HuH-7 (cell line): ENCODE data around the gene ECEL1.

ENCODE experiments used
- DNase-seq: peaks from one replicate; pipeline ENCODE4 v3.0.0; 2011; ENCODE audit warnings: low spot score

ECEL1 gene

DNA sequence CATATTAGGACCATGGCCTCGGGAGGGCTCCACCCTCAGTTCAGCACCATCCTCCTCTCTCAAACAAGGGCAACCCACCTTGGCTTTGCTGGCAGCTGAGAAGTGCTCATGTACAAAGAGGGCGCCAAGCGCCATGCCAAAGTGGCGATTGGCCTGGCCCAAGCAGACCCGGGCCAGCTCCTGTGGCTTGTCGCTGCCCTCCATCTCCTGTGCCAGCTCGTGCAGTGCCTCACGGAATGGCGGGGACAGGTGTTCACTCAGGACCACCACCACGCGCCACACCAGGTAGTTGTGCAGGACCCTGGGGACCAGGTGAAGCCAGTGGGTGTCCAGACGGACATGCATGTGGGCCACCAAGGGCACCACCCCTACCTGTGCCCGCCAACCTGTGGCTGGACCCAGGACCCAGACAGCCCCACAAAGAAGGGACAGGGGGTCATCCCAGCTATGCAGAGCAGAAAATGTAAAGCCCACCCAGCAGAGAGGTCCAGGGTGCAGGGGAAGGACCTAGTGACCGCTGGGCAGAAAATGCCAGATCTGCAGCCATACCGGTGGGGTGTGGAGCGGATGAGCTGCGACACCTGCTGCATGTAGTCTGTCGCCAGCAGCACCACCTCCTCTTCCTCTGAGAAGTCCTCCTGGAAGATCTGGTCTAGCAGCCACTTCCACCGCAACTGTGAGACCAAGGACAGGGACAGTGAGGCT is 3.6 kb downstream of the ECEL1 start:
- no peak for DNase-seq

DNA sequence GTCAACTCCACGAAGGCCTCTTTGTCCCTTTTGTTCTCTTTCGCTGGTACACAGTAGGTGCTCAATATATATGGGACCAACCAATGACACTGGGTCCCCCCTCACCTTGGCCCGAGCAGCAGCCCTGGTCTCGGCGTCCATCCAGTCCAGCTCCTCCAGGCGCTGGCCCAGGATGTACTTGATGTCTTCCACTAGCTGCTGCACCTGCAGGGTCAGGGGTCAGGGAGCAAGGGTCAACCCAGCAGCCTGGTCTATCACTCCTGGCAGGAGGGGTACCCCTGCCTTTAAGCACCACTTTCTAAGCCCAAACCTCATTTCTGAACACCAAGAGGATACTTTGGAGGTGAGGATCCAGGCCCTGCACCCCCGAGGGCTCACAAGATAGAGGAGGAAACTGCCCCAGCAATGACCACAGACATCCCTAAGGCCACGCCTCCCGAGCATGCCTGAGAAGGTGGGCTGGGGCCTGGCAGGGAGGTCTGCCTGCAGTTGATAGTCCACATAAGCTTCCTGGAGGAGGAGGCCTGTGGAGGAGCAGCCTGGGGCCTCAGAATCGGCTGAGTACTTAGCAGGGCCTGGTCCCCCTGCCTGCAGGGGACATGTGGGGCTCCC is 4.2 kb downstream of the ECEL1 start:
- DNase-seq, result no peak

DNA sequence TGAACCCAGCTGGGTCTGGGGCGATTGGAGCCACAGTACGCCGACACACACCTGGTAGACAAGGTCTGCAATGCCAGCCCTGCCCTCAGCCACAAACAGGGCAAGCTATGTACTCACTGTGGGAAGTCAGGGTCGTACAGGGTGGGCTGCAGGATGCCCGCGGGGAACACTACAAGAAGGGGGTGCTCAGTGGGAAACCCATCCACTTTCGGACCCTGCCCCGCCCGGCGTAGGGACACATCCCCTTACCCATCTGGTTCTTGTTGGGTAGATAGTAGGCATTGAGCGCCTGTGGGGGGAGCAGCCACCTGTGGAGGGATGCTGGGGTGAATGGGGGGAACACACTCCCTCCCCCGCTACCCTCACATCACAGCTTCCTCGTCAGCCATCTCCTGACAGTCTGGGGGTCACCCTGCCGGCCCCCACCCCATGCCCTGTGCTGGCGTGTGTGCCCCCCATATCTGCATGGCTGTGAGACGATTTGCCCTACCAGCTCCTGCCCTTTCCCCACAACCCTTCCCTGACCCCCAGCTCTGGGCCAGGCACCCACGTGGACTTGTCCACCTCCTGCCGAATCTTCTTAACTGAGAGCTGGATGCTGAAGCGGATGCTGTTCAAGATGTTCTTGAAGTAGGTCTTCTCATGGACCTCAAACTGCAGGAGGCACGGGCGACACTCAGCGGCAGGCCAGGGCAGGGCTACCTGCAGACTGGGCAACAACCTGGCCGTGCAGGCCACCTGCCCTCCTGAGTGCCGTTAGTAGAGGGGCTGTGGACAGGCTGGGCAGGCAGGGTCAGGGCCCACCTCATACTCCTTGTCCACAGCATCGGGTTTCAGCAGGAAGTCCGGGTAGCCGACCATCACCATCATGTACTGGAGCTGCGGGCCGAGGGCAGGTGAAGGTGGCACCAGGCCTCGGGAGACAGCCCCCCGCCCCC is 5.1 kb downstream of the ECEL1 start:
- no peak for DNase-seq

DNA sequence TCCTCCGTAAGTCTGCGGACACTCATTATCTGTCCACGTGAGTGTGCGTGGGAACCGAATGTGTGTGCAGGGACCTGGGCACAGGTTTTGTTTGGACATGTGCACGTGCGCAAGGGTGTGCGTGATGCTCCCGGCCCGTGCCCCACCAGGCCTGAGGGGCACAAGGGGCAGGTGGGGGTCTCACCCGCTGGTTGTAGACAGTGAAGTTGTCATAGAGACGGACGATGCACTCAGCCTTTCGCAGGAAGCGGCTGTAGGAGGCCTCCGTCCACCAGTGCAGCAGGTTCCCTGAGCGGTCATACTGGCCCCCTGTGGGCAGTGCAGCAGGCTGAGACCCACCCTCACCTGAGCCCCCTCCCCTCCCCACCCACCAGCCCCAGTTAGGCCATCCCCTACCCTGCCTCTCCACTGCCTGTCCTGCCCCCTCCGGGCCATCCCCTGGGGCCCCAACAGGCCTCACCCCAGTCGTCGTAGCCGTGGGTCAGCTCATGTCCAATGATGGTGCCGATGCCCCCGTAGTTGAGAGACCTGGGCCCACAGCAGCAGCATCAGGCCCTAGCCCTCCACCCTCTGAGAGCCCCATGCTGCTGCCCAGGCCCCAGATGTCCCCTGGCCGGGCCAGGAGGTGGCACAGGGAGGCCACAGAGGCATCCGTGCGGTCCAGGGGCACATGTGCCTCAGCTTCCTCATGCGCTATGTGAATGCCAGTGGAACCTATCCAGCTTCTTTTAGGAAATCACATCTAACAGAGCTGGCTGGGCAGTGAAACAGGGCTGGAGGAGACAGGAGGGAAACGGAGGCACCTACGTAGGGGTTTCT is 6.1 kb downstream of the ECEL1 start:
- DNase-seq, result no peak

DNA sequence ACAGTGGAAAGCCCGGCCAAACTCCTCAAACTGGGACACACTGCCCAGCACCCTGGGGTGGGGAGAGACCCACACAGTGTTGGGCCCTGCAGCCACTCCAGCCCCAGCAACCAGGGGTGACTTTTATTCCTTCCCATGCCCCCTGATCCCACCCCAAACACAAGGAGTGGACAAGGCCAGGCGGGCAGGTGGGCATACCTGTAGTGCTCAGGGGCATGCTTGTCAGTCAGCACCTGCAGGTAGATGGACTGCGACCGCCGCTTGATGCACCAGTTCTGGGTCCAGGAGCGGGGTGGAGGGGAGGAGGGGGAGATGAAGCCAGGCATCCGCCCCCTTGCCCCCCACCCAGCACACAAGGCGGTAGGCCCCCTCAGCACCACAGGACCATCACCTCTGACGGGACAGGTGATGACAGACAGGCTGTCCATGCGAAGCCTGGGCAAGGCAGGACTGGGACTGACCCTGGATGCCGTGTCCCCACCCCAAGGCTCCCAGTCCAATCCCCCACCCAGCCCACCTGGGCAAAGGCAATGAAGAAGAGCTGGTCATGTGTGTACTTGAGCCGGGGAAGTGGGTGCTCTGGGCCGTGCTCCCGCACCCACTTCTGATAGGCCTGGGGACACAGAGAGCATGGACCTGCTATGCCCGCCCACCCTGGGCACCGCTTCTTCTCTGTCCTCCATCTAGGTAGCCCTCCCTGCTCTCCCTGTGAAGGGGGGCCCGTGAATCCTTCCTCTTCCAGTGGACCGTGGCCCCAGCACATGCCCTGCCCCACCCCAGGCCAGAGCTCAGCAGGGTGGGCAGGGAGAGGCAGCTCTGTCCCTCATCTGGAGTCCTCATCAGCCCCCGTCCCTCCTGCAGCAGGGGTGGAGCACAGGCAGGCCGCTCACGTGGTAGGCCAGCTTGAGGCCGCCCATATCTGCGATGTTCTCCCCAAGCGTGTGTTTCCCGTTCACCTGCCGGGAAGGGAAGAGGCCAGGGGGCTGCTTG is 7.1 kb downstream of the ECEL1 start:
- DNase-seq, result no peak

DNA sequence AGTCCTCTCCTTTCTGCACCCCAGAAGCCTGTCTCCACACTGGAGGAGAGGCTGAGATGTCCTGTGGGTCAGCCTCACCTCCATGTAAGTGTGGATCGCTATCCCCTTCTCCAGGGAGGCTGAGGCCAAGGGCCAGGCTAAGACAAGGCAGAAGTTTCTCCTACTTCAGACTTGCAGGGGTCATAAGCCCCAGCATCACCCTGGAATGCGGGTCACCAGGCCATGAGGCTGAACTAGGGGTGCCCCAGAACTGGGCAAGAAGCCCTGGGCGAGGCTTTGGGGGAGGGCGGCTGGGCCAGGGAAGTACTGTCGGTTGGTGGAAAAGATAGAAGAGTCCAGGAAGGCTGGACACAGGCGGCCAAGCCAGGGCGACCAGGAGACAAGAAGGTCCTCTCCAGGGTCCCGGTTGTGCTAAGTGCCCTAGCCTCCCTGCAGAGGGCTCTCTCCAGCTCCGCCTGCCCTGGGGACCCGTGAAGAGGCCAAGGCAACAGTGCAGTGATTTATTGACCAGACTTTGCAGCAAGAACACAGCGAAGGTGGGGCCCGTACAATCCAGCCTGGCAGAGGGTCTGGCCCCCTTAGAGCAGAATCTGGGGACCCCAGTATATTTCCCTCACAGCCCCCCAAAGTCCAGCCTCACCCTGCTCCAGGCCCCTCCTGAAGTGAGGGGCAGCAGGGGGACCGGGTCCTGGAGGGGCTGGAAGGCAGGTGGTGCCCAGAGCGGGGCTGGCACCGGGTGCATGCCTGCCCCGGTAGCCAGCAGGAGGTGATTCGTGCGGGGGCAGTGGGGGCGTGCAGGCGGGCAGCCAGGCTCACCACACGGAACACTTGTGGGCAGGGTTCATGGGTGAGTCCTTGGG is 8.1 kb downstream of the ECEL1 start:
- DNase-seq, result peak; percentile 66

DNA sequence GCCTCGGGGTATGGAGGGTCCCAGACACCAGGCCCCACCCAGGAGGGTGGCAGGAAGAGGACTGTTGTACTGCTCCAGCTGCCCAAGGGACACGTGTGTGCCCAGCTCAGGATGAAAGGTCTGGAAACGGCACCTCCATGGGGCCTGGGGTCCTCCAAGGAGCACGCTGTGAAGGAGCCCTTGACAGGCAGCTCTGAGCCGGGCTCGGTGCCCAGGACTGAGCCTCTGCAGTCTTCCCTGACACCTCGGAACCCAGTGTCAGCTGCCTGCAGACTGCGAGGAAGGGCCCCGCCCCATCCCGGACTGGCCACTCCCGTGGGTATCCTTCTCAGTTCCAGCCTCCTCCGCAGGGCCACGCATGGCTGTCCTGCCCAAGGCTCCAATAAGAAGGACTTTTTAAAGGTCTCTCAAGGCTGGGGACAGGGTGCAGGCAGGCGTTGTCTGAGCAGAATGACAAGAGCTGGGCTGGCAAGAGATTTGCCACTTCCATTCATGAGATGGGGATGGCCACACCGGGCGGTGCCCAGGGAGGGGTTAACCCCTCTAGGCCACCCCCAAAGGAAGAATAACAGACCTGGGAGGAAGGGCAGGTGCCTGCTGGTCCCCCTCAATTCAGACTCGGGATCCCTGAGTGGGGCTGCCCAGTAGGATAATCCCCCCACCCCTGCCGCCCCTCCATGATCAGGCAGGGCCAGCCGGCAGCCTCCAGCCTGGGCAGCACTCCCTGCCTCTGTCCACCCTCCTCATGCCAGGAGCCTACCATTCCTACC is 8.9 kb downstream of the ECEL1 start:
- DNase-seq, result no peak

DNA sequence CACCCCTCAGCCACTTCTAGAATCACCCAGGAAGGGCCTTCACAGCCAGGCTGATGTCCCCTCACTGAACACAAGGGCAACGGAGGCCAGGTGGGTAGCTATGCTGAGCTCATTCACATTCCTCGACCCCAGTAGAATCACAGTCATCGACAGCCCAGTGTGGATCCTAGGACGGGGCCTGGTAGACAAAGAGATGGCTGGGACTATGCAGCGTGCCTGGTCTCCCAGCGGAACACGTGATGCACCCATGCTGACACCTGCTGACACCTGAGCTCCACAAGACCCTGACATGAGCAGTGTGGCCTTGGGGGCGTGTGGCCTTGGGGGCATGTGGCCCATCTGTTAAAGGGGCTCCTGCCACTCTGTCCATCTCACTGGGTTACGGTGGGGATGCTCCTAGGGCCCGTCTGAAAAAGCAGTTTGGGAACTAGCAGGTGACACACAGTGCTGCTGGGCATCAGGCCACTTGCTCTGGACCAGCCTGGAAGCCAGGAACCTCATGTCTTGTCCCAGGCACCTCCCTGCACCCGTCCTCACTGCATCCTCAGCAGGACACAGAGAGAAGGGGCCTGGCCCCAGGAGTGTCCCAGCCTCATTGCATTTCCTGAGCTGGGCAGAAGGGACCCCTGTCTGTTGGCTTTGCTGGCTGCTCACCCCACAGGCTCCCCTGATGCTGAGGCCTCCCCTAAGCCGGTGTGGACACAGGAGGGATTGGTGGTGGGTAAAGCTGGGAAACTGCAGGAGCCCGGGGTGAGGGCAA is 9.7 kb downstream of the ECEL1 start:
- DNase-seq, result no peak

DNA sequence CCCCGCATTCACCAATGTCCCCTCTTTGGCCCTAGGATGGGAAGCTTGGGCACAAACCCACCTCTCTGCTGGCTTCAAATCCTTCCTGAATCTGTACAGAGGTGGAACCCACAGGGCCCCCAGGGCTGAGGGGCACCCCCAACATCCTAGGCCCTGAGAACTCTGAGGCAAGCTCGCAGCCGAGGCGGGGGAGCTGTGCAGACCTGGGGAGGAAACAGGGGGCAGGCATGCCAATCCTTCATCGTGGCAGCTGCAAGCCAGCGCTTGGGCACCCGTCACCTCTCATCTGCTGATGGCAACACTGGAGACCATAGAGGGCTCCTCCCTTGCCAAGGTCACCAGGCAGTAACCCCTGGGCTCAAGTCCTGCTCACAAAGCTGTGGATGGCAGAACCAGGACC is 10.8 kb downstream of the ECEL1 start:
- no peak for DNase-seq

DNA sequence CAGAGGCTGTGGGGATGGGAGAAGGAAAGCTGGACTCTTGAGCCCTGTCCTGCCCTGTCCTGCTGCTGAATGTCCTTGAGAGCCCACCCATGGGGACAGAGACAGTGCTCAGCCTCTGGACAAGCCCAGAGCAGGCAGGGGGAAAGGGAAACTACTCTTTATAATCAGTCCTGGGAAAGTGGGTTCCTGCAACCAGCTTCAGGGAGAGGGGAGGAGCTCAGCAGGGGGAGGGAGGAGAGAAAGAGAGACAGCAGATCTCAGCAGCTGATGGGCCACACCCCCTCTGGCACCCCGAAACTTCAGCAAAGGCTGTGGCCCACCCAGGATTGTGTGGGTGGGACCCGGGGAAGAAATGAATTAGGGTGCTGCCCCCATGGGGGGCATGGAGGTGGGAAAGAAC is 11.6 kb downstream of the ECEL1 start:
- no peak for DNase-seq

DNA sequence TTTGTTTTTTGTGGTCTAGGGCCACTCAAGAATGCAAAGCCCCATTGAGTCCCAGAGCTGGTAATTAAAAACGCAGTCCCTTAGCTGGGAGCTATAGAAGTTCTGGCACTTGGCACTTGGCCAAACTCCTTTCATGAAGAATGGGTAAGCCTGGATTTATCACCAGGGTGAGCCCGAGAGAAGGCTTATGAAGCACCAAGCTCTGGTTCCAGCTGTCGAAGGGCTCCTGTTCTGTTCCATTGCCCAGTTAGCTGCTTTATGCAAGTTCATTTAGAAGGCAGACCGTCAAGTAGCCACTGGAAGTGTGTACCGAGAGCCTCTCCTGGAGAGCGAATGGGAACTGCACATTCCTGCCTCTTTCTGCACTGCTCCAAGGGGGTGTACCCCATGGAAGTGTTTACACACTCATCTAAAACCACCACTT is 14.2 kb downstream of the ECEL1 start:
- no peak for DNase-seq

DNA sequence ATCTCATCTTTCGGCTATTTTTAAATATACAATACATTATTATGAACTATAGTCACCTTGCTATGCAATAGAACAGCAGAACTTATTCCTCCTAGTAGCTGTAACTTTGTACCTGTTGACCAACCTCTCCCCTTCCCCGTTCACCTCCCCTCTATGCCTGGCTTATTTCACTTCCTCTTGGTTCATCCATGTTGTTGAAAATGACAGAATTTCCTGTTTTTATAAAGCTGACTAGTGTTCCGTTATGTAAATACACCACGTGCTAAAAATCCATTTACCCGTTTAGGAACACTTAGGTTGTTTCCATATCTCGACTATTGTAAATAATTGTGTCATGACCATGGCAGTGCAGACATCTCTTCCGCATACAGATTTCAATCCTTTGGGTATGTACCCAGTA is 21.4 kb downstream of the ECEL1 start:
- no peak for DNase-seq

DNA sequence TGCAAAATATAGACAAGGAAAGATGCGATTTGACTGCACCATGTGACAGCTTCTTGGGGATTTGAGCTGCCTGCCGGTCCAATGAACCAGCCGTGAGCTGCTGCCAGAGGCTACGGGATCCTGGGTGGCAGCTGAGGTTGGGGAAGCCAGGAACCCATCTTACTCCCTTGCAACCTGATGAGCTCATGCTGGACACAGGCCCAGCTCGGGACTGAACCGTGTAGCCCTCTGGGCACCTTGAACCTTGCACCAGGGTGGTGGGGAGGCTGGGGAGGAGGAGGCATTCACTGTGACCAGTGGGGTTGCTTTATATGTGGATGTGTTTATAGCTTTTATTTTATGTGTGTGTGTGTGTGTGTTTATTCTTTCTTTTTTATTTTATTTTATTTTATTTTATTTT is 22.6 kb downstream of the ECEL1 start:
- DNase-seq, result no peak

DNA sequence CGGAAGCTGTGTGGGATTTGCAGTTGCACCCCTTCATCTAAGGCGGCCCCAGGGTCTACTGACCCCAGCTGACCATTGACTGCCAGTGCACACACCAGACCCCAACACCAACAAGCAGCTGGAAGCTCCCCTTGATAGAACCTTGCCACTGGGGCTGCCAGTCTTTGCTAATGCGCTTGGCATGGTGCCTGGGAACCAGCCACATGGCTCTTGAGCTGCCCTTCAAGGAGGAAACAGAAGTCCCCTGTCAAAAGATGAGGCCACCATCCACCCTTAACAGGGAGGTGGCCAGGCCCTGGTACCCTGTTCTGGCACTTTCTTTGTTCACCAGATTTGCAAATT is 23.1 kb downstream of the ECEL1 start:
- DNase-seq, result no peak

DNA sequence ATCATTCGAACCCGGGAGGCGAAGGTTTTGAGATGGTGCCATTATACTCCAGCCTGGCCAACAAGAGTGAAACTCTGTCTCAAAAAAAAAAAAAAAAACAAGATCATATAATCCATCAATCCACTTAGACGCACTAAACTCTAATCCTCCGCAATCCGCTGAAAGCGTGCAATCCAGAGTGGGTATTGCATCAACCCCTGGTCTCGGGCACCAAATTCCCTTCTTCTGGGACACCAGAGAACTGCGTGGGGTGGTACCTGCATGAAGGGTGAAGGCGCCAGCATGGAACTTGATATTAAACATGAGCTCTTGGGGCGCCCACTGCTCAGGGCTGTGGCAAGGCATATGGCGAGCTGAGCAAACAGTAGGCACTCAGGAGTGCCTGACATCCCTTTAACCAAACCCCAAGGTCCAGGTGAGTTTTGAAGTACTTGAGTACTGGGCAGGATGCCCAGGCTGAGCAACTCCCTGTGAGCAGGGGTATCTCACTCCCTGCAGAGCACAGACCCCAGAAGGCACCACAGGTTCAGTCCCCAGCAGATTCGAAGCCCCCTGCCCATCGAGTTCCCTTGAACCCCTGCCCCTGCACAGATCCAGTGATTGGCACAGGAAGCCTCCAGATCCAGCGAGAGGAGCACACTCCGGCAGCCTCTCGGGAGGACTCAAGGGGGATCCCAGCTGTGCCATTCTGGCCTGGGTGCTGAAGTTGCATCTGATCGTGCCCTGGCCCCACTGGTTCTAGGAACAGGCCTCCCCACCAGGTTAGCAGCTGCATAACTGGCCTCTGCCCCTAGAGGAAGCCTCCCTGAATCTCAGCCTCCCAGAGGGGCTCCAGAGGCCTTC is 23.7 kb downstream of the ECEL1 start:
- DNase-seq, result no peak

DNA sequence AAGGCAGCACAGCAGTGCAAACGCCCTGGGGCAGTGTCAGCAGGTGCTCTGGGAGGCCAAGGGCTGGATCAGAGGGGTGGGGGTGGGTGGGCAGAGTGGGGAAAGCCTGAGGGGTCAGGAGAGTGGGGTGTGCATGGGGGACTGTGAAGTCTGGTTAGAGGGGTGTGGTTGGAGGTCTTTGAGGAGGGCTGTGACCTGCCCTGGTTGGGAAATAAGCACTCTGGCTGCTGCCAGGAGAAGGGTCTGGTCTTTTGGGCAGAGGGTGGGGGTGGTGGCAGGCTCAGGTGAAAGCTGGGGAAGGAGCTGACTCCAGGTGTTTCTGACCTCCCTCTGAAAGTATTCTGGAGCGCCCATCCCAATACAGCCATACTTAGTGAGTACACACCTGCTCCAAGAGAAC is 27.5 kb downstream of the ECEL1 start:
- no peak for DNase-seq

DNA sequence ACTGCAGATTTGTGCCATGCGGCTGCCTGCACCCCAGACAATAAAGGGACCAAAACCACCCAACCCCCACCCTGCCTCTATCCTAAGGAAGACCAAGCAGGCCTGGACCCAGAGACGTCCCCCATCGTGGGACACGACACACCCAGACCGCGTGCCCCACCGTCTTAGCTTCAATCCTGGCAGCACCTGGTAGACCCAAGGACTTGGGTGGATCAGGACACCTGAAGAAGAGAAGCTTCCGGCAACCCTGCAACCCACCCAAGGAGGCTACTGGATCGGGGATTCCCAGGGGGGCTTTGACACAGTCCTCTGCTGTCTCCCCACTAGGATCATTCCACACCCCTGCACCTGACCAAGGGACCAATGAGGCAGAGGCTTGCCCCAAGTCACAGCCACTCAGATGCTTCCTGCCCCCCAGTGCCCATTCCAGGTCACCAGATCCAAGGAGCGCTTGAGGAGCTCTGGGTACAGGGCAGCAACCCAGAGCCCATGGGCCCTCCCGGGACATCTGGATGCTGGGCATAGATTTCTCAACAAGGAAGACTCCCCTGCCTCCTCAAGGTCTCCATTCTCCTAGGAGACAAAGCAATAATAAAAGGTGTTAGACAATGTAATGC is 28.1 kb downstream of the ECEL1 start:
- DNase-seq, result no peak
